ENCODE results near the gene FOXO3. TPM values are rescaled to one million over a fixed set of nuclear protein-coding genes. Genes with fewer than 3 reads are reported as not detected.

The FOXO3 gene
- total RNA-seq, 1 donor from 2014 or later: 91.5 TPM

- peaks cover 42 to 88% of the 10 kb centered on the region in 2 donors for H3K4me1 ChIP-seq
Measured at GRCh38 chr6:108584323-108584722, 23.6 kb downstream of the FOXO3 start.

GRCh38 chr6:108585359-108585758, 24.6 kb downstream of the FOXO3 start:
- Histone ChIP-seq H3K27ac (peak overlapping the region; percentile 87 to 91), H3K9me3 (no peaks in the 10 kb centered on the region), H3K4me1 (peaks cover 46 to 88% of the 10 kb centered on the region in 2 donors), H3K4me3 (no peak overlapping the region), H3K27me3 (no peaks in the 10 kb centered on the region), H3K36me3 (no peaks in the 10 kb centered on the region)
- no peak for TF ChIP-seq CTCF (IDR thresholded peaks at IDR 0.05)
- intact Hi-C loops (cut with DNase I): no loop called here
- no peak for DNase-seq (ENCODE audit: low spot score in 2 of 2)

More at GRCh38 chr6:108584323-108584722, 23.6 kb downstream of the FOXO3 start:
- intact Hi-C loops (cut with DNase I): no loop called here
- Histone ChIP-seq H3K27ac (peak overlapping the region in 1 of 2 donors; percentile 47), H3K36me3 (no peaks in the 10 kb centered on the region), H3K27me3 (no peaks in the 10 kb centered on the region), H3K4me3 (no peak overlapping the region), H3K9me3 (no peaks in the 10 kb centered on the region)
- no peak for TF ChIP-seq CTCF (IDR thresholded peaks at IDR 0.05)
- DNase-seq (ENCODE audit: low spot score in 2 of 2): no peak

- Histone ChIP-seq H3K27me3 (no peaks in the 10 kb centered on the region), H3K9me3 (no peaks in the 10 kb centered on the region), H3K4me3 (peak overlapping the region in 1 of 2 donors; percentile 9), H3K4me1 (peaks cover 52 to 88% of the 10 kb centered on the region in 2 donors), H3K36me3 (peaks cover 0 to 3% of the 10 kb centered on the region in 2 donors), H3K27ac (peak overlapping the region; percentile 87 to 91)
- intact Hi-C loops (cut with DNase I): no loop called here
- TF ChIP-seq CTCF (IDR thresholded peaks at IDR 0.05): no peak
- DNase-seq (ENCODE audit: low spot score in 2 of 2): no peak
Measured at GRCh38 chr6:108585921-108586536, 25.3 kb downstream of the FOXO3 start.

- no peak for DNase-seq (ENCODE audit: low spot score in 2 of 2)
Measured at GRCh38 chr6:108587258-108588059, 26.7 kb downstream of the FOXO3 start.

GRCh38 chr6:108588586-108588985, 27.9 kb downstream of the FOXO3 start:
- no peak for TF ChIP-seq CTCF (IDR thresholded peaks at IDR 0.05)
- Histone ChIP-seq H3K27me3 (no peaks in the 10 kb centered on the region), H3K4me3 (peak overlapping the region in 1 of 2 donors; percentile 33), H3K4me1 (peaks cover 58 to 92% of the 10 kb centered on the region in 2 donors), H3K9me3 (no peaks in the 10 kb centered on the region), H3K36me3 (peaks cover 0 to 3% of the 10 kb centered on the region in 2 donors), H3K27ac (peak overlapping the region; percentile 87 to 91)
- DNase-seq (ENCODE audit: low spot score in 2 of 2): no peak
- intact Hi-C loops (cut with DNase I): loop anchor here (2.0 kb wide), 2 partner anchors 24 to 62 kb away; no protein-coding TSS in a partner anchor

More at GRCh38 chr6:108587258-108588059, 26.7 kb downstream of the FOXO3 start:
- TF ChIP-seq CTCF (IDR thresholded peaks at IDR 0.05): no peak
- intact Hi-C loops (cut with DNase I): loop anchor here (2.0 kb wide), 2 partner anchors 23 to 63 kb away; no protein-coding TSS in a partner anchor
- H3K36me3 ChIP-seq: peaks cover 0 to 3% of the 10 kb centered on the region in 2 donors
- no peaks in the 10 kb centered on the region for H3K27me3 ChIP-seq
- no peaks in the 10 kb centered on the region for H3K9me3 ChIP-seq
- H3K4me1 ChIP-seq: peaks cover 56 to 93% of the 10 kb centered on the region in 2 donors
- peak overlapping the region; percentile 87 to 91 for H3K27ac ChIP-seq
- H3K4me3 ChIP-seq: peak overlapping the region in 1 of 2 donors; percentile 9
